ENCODE measurements around the gene AGBL1.

AGBL1 gene

DNA sequence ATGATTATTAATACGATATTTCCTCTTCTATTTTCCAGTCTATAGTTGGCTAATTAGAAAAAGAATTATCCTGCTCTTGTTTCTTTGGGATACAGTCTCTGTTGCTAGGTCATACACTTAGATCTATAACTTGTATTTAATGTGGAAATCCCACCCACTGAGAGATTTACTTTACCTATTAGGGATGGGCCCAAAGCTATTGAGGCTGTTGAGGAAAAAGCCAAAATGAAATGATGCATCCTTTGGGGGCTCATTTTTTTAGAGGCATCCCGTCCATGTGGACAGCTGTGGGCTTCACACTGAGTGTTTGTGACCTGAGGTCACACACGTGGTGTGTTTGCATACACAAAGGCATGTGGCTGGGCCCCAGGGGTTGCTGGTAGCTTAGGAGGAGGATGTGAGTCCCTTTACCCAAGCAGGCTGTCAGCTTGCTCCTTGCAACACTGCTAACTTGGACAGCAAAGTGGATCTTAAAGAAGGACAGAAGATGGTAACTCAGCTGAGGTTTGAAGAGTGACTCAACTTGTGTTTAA, 477.4 kb downstream of the AGBL1 start:
- Histone ChIP-seq H3K27ac (no peak overlapping the region), H3K9ac (no peak overlapping the region), H3K79me2 (ENCODE audit: insufficient read depth, low read depth) (no peaks in the 10 kb centered on the region), H2AFZ (ENCODE audit: low read depth) (no peak overlapping the region), H3K4me2 (no peak overlapping the region), H3K4me1 (ENCODE audit: low read depth, poor library complexity, severe bottlenecking) (no peaks in the 10 kb centered on the region), H3K36me3 (ENCODE audit: insufficient read depth) (no peaks in the 10 kb centered on the region), H3K27me3 (ENCODE audit: insufficient read depth, low read depth) (no peaks in the 10 kb centered on the region), H4K20me1 (ENCODE audit: insufficient read depth) (no peaks in the 10 kb centered on the region), H3K4me3 (IDR thresholded peaks at IDR 0.05; ENCODE audit: insufficient read depth, low read depth, low read length) (no peak overlapping the region)
- TF ChIP-seq, protein P1, sequence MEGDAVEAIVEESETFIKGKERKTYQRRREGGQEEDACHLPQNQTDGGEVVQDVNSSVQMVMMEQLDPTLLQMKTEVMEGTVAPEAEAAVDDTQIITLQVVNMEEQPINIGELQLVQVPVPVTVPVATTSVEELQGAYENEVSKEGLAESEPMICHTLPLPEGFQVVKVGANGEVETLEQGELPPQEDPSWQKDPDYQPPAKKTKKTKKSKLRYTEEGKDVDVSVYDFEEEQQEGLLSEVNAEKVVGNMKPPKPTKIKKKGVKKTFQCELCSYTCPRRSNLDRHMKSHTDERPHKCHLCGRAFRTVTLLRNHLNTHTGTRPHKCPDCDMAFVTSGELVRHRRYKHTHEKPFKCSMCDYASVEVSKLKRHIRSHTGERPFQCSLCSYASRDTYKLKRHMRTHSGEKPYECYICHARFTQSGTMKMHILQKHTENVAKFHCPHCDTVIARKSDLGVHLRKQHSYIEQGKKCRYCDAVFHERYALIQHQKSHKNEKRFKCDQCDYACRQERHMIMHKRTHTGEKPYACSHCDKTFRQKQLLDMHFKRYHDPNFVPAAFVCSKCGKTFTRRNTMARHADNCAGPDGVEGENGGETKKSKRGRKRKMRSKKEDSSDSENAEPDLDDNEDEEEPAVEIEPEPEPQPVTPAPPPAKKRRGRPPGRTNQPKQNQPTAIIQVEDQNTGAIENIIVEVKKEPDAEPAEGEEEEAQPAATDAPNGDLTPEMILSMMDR (conservative IDR thresholded peaks at IDR 0.05; ENCODE audit: low read depth, low read length), result no peak

DNA sequence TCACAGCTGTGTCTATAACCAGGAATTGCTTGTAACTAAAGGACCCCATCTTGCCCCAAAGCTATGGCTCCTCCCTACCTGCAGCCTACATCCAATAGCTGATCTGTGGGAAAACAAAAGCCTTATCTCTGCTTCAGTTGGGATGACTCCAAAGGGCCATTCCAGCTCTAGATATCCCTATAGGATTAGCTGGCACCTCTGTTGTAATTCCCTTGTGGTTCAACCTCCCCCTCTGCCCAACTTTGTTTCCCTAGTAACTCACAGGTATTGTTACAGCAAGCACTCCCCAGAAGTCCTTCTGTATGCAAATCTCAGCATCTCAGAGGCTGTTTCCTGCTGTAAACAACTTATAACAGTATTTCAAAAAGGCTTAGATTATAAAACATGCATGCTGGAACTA, 478.6 kb downstream of the AGBL1 start:
- no peak overlapping the region for H2AFZ ChIP-seq (ENCODE audit: low read depth)
- H3K79me2 ChIP-seq (ENCODE audit: insufficient read depth, low read depth), result no peaks in the 10 kb centered on the region
- H3K4me2 ChIP-seq, result no peak overlapping the region
- H3K27me3 ChIP-seq (ENCODE audit: insufficient read depth, low read depth), result no peaks in the 10 kb centered on the region
- H3K27ac ChIP-seq, result no peak overlapping the region
- no peak overlapping the region for H3K9ac ChIP-seq
- TF ChIP-seq, protein P1 (conservative IDR thresholded peaks at IDR 0.05; ENCODE audit: low read depth, low read length), result no peak
- H3K4me3 ChIP-seq (IDR thresholded peaks at IDR 0.05; ENCODE audit: insufficient read depth, low read depth, low read length), result no peak overlapping the region
- H4K20me1 ChIP-seq (ENCODE audit: insufficient read depth), result no peaks in the 10 kb centered on the region
- no peaks in the 10 kb centered on the region for H3K4me1 ChIP-seq (ENCODE audit: low read depth, poor library complexity, severe bottlenecking)
- no peaks in the 10 kb centered on the region for H3K36me3 ChIP-seq (ENCODE audit: insufficient read depth)

DNA sequence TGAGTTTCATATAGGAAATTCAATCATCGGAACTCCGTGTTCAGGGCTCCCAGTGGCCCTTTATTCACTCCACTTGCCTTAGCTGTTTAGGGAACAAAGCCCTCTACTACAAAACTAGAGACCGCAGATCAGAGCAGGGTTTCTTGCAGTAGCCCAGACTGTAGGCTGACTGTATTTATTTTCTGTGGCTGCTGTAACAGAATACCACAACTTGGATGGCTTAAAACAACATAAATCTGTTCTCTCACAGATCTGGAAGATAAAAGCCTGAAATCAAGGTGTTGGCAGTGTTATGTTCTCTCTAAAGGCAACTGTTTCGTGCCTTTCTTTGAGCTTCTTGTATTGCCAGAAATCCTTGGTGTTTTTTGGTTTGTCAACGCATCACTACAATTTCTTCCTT, 479.0 kb downstream of the AGBL1 start:
- H3K79me2 ChIP-seq (ENCODE audit: insufficient read depth, low read depth), result no peaks in the 10 kb centered on the region
- TF ChIP-seq, protein P1 (conservative IDR thresholded peaks at IDR 0.05; ENCODE audit: low read depth, low read length), result no peak
- no peaks in the 10 kb centered on the region for H3K4me1 ChIP-seq (ENCODE audit: low read depth, poor library complexity, severe bottlenecking)
- no peak overlapping the region for H3K27ac ChIP-seq
- H3K4me3 ChIP-seq (IDR thresholded peaks at IDR 0.05; ENCODE audit: insufficient read depth, low read depth, low read length), result no peak overlapping the region
- no peak overlapping the region for H3K4me2 ChIP-seq
- H3K36me3 ChIP-seq (ENCODE audit: insufficient read depth), result no peaks in the 10 kb centered on the region
- no peak overlapping the region for H2AFZ ChIP-seq (ENCODE audit: low read depth)
- H3K9ac ChIP-seq, result no peak overlapping the region
- H4K20me1 ChIP-seq (ENCODE audit: insufficient read depth), result no peaks in the 10 kb centered on the region
- no peaks in the 10 kb centered on the region for H3K27me3 ChIP-seq (ENCODE audit: insufficient read depth, low read depth)

DNA sequence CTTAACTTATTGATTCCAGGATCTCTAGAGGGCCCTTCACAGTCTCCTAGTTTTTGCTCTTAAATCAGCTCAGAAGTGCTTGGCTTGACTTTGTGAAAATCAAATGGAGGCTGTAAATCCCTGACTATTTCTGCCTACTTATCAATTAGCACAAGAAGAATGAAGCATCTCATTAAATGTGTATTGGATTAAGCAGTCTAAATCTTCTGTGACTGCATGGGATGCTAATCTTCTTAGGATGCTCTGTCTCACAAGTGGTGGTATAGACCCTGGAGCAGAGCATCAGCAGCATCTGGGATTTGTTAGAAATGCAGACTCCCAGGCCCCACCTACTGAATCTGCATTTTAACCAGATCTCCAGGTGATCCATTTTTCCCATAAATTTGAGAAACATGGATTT, 488.7 kb downstream of the AGBL1 start:
- TF ChIP-seq, protein P1 (conservative IDR thresholded peaks at IDR 0.05; ENCODE audit: low read depth, low read length), result no peak
- Histone ChIP-seq H3K4me2 (no peak overlapping the region), H3K27me3 (ENCODE audit: insufficient read depth, low read depth) (no peaks in the 10 kb centered on the region)

More for the DNA sequence above, 488.7 kb downstream of the AGBL1 start:
- no peaks in the 10 kb centered on the region for H3K79me2 ChIP-seq (ENCODE audit: insufficient read depth, low read depth)
- H2AFZ ChIP-seq (ENCODE audit: low read depth), result no peak overlapping the region
- H3K4me1 ChIP-seq (ENCODE audit: low read depth, poor library complexity, severe bottlenecking), result no peaks in the 10 kb centered on the region
- H4K20me1 ChIP-seq (ENCODE audit: insufficient read depth), result no peaks in the 10 kb centered on the region
- H3K27ac ChIP-seq, result no peak overlapping the region
- H3K4me3 ChIP-seq (IDR thresholded peaks at IDR 0.05; ENCODE audit: insufficient read depth, low read depth, low read length), result no peak overlapping the region
- H3K9ac ChIP-seq, result no peak overlapping the region
- H3K36me3 ChIP-seq (ENCODE audit: insufficient read depth), result no peaks in the 10 kb centered on the region
